Parathyroid adenoma (tissue), 2 donors: ENCODE measurements around the gene EPS15.
"Not testable (repeated sequence)": the region's sequence is repeated elsewhere in the genome, so short reads cannot be mapped to it uniquely, and the experiment has no call there.

Source experiments
- H2AFZ ChIP-seq: fragments of 300-600 bp; sonication (generic); one replicate; pipeline ENCODE4 v1.7.0; 2017; ENCODE audit warnings: antibody characterized with exemption, mild to moderate bottlenecking
- H3K27ac ChIP-seq: fragments of 300-600 bp; sonication (generic); one replicate; pipeline ENCODE4 v1.7.0; 2017
- H3K27me3 ChIP-seq: fragments of 300-600 bp; sonication (generic); one replicate; pipeline ENCODE4 v1.7.0; 2017; ENCODE audit warnings: low read length; ENCODE audit not compliant: control insufficient read depth, insufficient read depth
- H3K36me3 ChIP-seq: fragments of 300-600 bp; sonication (generic); one replicate; pipeline ENCODE4 v1.7.0; 2017; ENCODE audit warnings: low read length; ENCODE audit not compliant: control insufficient read depth, insufficient read depth
- H3K4me1 ChIP-seq: fragments of 300-600 bp; sonication (generic); one replicate; pipeline ENCODE4 v1.7.0; 2017; ENCODE audit warnings: control low read depth
- H3K4me2 ChIP-seq: fragments of 300-600 bp; sonication (generic); one replicate; pipeline ENCODE4 v1.7.0; 2017; ENCODE audit warnings: low read length
- H3K4me3 ChIP-seq: fragments of 300-600 bp; sonication (generic); one replicate; pipeline ENCODE4 v1.7.0; 2017; ENCODE audit warnings: low read depth, low read length
- H3K79me2 ChIP-seq: fragments of 300-600 bp; sonication (generic); one replicate; pipeline ENCODE4 v1.7.0; 2017; ENCODE audit warnings: control low read depth
- H3K9ac ChIP-seq: fragments of 300-600 bp; sonication (generic); one replicate; pipeline ENCODE4 v1.7.0; 2017; ENCODE audit warnings: mild to moderate bottlenecking
- H3K9me3 ChIP-seq: fragments of 300-600 bp; sonication (generic); one replicate; pipeline ENCODE4 v1.7.0; 2017; ENCODE audit warnings: low read length; ENCODE audit not compliant: control insufficient read depth
- TF ChIP-seq, protein P1 (sequence below): fragments of 300-600 bp; sonication (generic); IDR thresholded peaks from one replicate; pipeline ENCODE4 v1.7.0; 2017; ENCODE audit warnings: antibody characterized with exemption, mild to moderate bottlenecking
- donor health status: primary hyperparathyroidism.

The EPS15 gene

DNA sequence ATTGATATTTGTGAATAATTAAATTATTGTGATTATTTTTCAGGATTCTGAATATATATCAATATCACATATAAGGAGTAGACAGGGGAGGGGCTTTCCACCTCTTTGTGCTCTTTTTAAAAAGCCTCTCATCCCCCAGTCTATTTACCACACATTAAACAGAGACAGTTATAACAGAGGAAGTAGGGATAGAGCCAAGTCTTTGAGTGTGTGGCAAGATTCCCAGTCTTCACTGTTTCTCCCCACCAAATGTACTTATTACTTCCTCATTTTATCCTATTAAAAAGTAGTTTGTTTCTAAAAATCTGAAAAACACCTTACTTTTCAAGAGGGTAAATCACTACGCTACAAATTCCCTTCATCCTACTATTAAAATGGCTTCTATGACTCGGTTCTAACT is 46.7 kb downstream of the EPS15 start:
- TF ChIP-seq, protein P1, sequence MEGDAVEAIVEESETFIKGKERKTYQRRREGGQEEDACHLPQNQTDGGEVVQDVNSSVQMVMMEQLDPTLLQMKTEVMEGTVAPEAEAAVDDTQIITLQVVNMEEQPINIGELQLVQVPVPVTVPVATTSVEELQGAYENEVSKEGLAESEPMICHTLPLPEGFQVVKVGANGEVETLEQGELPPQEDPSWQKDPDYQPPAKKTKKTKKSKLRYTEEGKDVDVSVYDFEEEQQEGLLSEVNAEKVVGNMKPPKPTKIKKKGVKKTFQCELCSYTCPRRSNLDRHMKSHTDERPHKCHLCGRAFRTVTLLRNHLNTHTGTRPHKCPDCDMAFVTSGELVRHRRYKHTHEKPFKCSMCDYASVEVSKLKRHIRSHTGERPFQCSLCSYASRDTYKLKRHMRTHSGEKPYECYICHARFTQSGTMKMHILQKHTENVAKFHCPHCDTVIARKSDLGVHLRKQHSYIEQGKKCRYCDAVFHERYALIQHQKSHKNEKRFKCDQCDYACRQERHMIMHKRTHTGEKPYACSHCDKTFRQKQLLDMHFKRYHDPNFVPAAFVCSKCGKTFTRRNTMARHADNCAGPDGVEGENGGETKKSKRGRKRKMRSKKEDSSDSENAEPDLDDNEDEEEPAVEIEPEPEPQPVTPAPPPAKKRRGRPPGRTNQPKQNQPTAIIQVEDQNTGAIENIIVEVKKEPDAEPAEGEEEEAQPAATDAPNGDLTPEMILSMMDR, result no peak
- H3K4me1 ChIP-seq, result no peaks in the 10 kb centered on the region
- H3K4me3 ChIP-seq, result no peak overlapping the region
- H3K9ac ChIP-seq, result no peak overlapping the region
- no peaks in the 10 kb centered on the region for H3K79me2 ChIP-seq
- no peaks in the 10 kb centered on the region for H3K36me3 ChIP-seq
- H3K27me3 ChIP-seq, result no peaks in the 10 kb centered on the region
- H3K9me3 ChIP-seq, result no peaks in the 10 kb centered on the region
- H3K4me2 ChIP-seq, result no peak overlapping the region
- H2AFZ ChIP-seq, result no peak overlapping the region
- no peak overlapping the region for H3K27ac ChIP-seq

DNA sequence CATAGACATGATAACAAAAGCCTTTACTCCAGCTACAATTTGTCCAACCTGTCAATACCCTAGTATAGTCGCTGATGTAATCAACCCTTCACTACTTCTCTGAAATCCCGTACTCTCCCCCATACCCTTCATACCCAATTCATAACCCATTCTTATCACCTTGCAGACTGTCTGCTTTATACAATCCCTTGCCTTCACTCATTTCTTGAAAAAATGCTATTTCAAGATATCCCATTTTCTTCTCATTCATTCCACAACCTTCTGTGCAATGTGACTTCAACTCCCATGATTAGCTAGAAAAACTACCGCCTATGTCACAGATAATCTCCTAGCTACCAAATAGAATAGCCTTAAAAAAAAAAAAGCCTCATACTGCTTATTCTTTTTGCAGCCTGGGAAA is 49.5 kb downstream of the EPS15 start:
- Histone ChIP-seq H3K27ac (no peak overlapping the region), H3K9me3 (no peaks in the 10 kb centered on the region), H2AFZ (no peak overlapping the region), H3K4me2 (no peak overlapping the region), H3K4me3 (no peak overlapping the region), H3K79me2 (no peaks in the 10 kb centered on the region), H3K4me1 (no peaks in the 10 kb centered on the region), H3K27me3 (no peaks in the 10 kb centered on the region), H3K9ac (no peak overlapping the region), H3K36me3 (no peaks in the 10 kb centered on the region)
- TF ChIP-seq, protein P1, result no peak

DNA sequence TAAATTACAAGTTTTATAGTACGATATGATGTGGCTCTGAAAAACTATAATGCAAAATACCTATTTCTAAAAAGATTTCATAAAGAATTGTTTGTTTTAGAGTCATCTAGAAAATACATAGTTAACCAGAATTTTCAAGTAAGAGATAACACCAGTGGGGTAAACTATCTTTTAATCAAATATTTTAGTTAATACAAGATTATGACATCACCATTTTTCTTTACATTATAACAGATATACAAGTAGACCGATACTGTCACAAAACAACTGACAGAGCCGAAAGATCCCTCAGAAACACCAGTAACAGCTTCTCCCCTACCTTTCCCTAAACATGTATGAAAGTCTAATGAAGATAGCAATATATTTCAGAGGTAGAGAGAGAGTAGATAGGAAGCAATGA is 54.2 kb downstream of the EPS15 start:
- no peak overlapping the region for H3K9ac ChIP-seq
- H3K27ac ChIP-seq, result no peak overlapping the region
- no peaks in the 10 kb centered on the region for H3K9me3 ChIP-seq
- H3K36me3 ChIP-seq, result no peaks in the 10 kb centered on the region
- TF ChIP-seq, protein P1, result no peak
- H3K4me2 ChIP-seq, result no peak overlapping the region
- H3K79me2 ChIP-seq, result no peaks in the 10 kb centered on the region
- H3K27me3 ChIP-seq, result no peaks in the 10 kb centered on the region
- no peak overlapping the region for H2AFZ ChIP-seq
- no peak overlapping the region for H3K4me3 ChIP-seq
- no peaks in the 10 kb centered on the region for H3K4me1 ChIP-seq

DNA sequence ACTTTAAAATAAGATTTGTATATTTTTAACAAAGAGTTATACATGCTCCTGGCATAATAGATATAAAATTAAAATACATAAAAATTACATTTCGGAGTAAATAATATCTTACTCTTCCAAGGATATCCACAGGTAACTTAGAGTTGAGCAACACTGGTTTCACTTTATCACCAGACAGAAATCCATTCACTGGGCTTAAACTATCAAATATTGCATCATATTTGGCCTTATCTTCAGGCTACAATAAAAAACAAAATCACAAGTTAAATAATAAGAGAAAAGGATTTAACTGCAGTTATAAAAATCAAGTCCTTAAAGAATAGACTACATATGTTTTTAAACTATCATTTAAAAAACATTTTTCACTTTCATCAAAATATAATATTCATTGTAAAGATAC is 55.5 kb downstream of the EPS15 start:
- Histone ChIP-seq H3K27ac (no peak overlapping the region), H3K4me1 (no peaks in the 10 kb centered on the region), H3K27me3 (no peaks in the 10 kb centered on the region), H2AFZ (no peak overlapping the region), H3K4me3 (no peak overlapping the region), H3K9ac (no peak overlapping the region), H3K36me3 (no peaks in the 10 kb centered on the region), H3K79me2 (no peaks in the 10 kb centered on the region), H3K4me2 (no peak overlapping the region), H3K9me3 (no peaks in the 10 kb centered on the region)
- TF ChIP-seq, protein P1, result no peak

DNA sequence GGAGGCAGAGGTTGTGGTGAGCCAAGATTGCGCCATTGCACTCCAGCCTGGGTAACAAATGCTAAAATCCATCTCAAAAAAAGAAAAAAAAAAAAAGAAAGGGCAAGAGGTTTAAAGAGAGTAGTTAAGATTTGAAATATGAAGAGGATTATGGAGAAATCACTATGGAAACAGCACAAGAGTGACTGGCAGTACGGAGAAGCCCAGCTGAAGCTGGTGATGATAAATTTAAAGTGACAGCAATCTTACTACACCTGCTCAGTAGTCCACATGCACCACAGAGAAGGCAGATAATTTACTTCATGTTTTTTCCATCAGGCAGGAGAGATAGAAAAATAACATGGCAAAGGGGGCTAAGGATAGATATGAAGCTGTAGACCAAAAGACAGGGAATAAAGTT is 56.8 kb downstream of the EPS15 start:
- H3K4me1 ChIP-seq, H2AFZ ChIP-seq, H3K36me3 ChIP-seq, H3K9me3 ChIP-seq, H3K27ac ChIP-seq, H3K79me2 ChIP-seq, H3K4me3 ChIP-seq, H3K27me3 ChIP-seq, H3K4me2 ChIP-seq, H3K9ac ChIP-seq: not testable (repeated sequence)
